Fibroblast of gingiva (primary cell): Measurements from ENCODE around the gene SLC12A2.

Experiments used
- DNase-seq: peaks from one replicate; pipeline ENCODE4 v3.0.0-alpha.2; 2011; ENCODE audit warnings: low read depth

The SLC12A2 gene

DNA sequence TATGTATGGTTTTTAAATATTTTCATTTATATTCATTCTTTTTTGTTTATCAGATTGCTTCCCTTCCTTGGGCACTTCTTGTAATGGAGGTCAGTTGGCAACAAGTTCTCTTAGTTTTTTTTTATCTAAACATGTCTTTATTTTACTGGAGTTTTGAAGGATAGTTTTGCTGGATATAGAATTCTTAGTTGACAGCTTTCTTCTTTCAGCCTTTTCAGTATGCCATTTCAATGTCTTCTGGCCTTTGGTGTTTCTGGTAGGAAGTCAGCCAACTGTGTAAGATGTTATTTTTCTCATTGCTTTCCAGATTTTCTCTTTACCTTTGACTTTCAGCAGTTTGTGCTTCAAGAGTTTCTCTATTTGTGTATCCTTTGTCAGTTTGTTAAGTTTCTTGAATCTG is 14.2 kb downstream of the SLC12A2 start:
- DNase-seq, result no peak

DNA sequence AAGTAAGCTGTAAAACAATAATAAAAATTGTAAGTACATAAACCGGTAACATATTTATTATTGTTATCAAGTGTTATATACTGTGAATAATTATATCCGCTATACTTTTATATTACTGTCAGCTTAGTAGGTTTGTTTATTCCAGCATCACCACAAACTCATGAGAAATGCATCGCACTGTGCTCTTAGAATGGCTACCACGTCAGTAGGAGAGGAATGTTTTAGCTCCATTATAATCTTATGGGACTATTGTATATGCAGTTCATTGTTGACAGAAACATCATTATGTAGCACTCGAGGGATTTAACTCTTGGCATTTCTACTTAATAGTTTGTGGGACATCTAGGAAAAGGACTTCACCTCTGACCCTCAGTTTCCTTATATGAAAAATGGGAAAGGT is 16.4 kb downstream of the SLC12A2 start:
- no peak for DNase-seq

DNA sequence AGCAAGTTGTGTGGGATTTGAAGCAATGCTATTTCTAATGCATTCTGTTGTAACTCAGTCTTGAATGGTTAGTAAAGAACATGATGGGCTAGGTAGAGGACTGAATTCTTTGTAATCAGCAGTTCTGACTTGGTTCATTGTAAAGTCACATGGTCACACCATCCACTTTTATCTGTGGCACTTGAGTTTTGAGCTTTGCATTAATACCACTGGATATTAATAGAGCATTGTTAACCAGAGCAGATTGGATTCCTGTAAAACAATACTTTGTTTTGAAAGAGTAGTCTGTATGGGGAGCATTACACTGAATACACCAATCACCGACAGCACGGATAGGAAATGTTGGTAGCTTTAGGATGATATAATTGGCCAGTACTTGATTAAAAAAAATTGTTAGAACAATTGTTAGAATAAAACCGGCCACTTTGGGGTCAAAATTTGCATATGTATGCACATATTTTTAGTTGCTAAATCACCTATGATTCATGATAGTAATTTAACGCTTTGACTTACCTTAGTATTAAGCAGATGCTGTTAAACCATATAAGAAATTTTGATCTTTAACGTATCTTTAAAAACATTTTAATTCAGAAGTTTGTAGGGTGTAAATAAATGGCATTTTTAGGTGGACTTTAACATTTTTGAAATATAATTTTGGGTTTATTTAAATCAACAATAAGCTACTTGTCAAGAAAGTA is 17.4 kb downstream of the SLC12A2 start:
- no peak for DNase-seq

DNA sequence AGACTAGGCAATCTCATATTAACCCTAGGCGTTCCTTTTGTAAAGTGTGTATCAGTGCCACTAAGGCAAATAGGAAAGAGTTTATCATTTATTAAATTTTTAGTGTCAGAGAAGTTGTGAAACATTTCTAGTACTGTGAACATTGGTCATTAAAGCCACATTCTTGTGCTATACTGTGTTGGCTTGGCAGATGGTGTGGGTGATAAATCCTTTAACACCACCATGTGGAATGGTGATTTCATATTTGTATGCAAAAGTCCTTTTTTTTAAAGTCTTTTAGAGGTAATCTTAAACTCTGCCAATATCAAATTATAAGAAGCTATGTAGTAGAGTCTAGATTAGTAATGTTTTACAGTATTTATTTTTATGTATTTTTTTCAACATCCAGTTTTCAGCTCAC is 18.1 kb downstream of the SLC12A2 start:
- DNase-seq, result no peak

DNA sequence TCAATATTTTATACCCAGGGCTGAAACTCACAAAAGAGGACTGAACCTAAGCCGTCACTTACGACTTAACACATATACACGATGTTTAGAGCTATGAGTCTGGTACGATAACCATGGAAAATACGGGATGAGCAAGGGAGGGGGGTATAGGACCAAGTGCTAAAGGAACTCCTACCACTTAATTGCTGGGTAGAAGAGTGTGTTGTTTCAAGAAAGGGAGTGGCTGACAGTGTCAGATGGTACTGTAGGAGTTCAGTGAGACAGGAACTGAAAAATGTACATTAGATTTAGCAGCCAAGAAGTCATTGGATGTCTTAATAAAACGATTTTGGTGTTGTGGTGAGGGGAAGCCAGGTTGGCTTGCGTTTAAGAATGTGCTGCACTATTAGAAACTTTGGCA is 21.6 kb downstream of the SLC12A2 start:
- no peak for DNase-seq

DNA sequence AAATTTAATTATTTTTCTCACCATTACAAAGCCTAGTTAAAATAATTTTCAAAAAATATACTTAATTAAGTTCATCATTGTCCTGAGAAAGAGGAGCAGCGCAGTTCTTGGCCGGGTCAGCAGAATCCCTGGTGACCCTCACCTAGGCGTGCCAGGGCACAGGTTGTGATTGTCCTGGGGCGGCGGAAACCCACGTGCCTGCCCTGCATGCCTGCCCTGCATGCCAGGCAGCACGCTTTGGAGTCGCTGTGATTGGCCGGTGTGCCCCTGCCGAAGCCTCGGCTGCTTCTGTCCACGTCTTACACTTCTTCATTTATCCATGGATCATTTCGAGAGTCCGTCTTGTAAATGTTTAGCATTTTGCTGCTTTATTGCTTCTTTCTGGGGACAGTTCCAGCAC is 25.6 kb downstream of the SLC12A2 start:
- DNase-seq, result no peak

DNA sequence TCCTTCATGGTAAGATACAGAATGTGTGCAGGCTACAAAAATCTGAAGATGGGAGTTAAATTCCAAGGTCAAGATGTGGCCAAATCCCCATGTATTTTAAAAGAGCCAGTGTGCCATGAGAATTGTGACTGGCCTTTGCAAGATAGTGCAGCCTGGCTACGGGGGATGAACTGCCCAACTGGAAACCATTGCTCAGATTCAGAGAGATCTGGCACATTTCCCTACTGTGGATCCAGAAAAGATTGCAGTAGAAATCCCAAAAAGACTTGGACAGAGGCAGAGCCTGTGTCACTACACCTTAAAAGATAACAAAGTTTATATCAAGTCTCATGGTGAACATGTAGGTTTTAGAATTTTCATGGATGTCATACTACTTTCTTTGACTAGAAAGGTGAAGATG is 26.2 kb downstream of the SLC12A2 start:
- no peak for DNase-seq

DNA sequence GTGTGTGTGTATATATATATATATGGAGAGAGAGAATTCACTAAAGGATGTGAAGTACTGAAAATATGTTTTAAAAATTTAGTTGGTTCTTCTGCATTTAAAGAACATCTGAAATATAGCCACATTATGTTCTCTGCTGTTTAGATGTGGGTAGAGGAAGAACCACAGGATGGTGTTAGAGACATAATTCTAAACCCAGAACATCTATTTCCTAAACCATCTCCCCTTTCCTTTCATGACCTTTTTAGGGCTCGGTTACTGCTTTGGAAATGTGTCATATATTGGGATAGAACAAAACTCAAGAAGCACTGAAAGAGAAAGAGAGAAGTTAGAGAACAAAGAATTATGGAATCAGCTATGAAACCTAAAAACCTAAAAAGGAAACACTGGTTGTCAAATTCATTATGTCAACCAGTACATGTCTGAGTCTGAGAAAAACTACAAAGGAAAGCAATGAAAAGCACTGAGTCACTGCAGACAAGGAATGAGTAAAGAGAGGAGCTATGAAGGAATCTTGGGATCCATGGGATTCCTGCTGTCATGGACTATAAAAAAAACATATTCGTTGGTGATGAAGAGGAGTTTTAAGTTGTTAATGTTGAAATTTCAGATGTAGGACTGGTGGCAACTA is 28.4 kb downstream of the SLC12A2 start:
- no peak for DNase-seq

DNA sequence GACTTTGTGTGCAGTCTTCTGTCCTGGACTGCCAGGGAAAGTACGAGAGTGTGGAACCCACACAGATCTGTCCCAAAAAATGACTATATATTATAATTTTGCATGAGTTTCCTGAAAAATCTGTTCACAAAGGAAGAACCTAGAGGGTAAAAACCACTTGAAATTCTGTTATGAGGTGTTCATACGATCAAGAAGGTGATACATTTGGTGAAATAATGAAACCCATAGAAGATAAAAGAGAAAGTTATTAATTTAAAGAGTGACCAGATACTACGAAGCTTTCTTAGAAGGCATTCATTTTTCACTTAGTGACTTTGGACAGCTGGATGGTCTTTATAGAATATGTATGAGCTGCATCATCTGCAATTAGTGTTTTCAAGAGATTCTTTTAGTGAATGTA is 32.9 kb downstream of the SLC12A2 start:
- no peak for DNase-seq

DNA sequence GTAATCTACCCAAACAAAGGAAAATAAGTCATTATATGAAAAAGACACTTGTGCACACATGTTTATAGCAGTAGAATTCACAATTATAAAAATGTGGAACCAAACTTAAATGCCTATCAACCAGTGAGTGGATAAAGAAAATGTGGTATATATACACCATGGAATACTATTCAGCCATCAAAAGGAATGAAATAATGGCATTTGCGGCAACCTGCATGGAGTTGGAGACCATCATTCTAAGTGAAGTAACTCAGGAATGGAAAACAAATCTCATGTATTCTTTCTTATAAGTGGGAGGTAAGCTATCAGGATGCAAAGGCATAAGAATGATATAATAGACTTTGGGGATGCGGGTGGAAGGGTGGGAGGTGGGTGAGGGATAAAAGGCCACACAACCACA is 34.6 kb downstream of the SLC12A2 start:
- no peak for DNase-seq

DNA sequence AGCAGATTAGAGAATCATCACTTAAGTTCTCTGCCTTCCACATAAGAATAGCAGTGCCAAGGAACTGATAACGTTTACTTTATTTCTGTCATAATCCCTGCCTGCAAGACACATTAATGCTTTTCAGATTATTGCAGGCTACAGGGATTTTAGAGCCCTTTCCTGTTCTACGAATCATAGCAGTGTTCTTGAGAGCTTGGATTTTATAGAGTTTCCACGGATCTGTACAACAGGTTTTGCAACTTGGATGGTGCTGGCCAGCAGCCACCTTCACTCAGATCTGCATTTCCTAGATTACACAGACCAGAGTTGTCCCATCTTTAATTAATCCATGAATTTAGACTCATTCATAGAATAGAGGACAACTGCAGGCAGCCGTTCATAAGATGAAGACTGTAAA is 38.1 kb downstream of the SLC12A2 start:
- no peak for DNase-seq

DNA sequence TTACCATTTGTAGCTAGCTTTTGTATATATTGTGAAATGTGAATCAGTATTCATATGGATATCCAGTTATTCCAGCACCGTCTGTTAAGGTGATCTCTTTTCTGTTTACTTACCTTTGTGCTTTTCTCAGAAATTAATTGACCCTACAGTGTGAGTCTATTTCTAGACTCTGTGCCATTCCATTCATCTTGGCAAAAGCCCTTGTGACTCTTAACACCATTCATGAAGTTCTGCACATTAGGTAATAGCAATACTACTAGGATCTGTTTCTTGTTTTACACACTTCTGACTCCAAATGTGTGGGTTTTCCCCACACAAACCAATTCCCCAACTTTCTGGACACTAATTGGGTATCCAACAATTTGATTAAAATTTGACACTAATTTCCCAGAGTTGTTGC is 40.4 kb downstream of the SLC12A2 start:
- no peak for DNase-seq

DNA sequence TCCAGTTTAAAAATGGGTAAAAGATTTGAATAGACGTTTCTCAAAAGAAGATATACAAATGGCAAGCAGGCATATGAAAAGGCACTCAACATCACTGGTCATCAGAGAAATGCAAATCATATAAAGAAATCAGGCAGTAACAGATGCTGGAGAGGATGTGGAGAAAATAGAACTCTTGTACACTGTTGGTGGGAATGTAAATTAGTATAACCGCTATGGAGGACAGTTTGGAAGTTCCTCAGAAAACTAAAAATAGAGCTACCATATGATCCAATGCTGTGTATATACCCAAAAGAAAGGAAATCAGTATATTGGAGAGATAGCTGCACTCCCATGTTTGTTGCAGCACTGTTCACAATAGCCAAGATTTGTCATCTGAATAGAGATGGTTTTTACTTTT is 42.7 kb downstream of the SLC12A2 start:
- no peak for DNase-seq

DNA sequence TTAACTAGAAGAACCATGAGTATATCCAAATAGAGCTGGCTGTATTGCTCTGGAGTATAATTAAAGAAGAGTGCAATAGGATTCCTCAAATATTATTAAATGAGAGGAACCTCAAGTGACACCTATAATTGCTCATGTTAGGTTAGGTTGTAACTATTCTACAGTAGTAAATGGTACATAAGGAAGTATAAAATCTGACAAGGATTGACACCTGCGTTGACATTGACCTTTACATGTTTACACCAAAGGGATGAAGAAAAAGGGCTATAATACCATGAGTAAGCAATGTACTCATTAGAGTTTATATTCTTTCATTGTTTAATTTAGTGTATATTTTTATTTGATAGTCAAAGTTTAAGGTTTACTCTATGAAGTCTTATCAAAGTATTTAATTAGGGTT is 48.9 kb downstream of the SLC12A2 start:
- no peak for DNase-seq

DNA sequence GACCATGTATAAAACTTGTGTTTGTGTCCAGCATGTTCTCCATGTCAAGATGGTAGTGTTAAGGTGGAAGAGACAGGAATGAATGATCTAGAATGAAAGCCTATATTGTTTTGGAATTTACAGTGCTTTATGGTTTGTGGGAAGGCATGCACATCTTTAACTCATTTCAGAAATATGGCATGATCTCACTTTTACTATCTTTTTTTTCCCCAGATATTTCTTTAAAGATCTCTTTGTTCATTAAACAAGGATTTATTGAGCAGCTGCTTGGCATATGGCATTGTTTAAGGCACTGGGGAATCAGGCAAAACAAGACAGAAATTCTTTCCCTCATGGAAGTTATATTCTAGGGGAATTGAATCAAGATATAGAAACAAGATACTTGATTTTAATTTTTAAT is 51.7 kb downstream of the SLC12A2 start:
- peak; percentile 4 for DNase-seq

DNA sequence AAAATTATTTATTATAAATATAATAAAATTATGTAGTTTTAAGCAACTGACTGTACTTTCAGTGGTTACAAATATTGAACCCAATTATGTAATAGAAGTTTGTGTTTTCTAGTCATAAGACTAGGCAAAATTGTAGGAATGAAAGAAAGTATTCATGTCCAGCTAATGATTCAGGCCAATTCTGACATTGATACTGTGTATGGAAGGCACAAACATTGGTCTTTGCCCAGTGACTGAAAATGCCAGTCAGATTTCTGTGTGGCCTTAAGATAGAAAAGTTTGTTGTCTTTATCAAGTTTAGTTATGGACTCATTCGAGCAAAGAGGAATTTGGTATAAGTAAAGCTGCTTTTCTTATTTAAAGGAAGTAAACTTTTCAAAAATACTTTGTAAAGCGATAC is 60.3 kb downstream of the SLC12A2 start:
- no peak for DNase-seq

DNA sequence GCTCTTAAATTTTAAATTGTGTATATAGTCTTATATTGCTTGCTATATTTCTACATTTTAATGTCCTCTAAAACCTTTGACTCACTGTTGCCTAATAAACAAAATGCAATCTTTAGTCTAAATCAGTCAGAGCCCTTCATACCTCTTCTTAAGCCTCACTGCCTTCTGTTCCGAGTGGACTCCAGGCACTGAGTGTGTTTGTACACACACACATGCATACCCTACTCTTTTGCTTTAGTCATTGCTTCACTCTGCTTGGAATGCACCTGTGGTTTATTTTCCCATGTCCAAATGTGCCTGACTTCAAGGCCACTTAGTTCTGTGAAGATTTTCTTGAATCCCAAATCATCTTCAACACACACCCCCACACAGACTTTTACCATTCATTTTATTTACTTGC is 60.9 kb downstream of the SLC12A2 start:
- DNase-seq, result no peak

DNA sequence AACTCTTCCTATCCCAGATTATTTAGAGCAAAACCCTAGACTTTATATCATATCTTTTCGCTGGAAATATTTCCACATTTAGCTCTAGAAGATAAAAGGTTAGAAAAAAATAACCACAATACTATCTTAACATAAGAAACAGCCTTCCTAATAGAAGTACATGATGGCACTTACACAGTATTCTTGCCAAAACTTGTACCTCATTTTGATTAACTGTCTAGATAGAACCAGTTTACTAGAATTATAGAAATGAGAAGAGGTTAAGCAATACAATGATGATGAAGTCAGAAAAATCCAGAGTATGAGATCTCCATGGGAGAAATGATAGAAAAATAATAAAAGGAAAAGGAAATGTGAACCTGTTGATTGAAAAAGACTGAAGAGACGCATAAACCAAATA is 63.1 kb downstream of the SLC12A2 start:
- DNase-seq, result no peak

DNA sequence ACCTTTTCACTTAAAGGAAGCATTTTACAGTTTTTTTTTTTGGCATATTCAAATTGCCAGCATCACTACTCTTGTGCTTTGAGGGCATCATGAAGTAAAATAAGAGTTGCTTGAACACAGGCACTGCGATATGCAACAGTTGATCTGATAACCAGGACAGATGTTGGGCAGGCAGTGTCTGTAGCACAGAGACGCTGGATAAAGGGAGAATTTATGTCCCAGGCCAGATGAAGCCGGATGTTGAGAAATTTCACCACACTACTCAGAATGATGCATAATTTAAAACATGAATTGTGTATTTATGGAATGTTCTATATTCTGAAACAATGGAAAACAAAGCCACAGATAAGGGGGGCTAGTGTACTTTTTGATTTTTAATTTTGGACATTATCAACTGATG is 71.4 kb downstream of the SLC12A2 start:
- DNase-seq, result peak; percentile 59

DNA sequence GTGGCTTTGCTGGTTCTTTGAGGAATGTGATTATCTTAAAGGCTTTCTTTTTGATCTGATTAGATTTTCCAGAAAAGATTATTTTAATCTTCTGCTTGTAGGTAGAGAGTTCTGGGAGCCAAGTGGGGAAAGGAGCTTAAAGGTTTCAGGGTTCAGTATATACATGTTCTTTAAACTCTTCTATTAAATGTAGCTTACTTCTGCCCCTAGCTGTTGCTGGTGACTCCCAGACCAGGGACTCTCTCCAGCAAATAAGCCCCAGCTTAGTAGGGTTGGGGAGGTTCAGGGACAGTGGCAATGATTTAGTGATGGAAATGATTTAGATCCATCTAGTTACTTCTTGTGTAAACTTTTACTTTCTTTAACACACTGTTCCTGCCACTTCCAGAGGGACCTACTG is 72.2 kb downstream of the SLC12A2 start:
- DNase-seq, result no peak

DNA sequence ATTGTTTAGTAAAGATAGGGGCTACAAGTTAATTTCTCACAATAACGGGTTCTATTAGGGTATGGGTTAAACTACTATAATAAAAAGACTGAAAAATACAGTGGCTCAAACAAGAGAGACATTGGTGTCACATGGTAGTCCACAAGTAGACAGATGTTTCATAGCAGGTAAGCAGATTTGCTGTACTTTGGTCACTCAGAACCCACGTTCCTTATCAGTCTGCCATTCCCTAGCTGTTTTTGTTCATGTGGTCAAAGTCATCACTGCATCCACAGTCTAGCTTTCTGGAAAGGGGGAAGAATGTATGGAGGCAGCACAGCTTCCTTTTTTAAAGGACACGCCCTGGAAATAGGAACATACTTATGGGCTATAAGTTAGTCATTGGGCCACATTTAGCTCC is 73.0 kb downstream of the SLC12A2 start:
- DNase-seq, result no peak

DNA sequence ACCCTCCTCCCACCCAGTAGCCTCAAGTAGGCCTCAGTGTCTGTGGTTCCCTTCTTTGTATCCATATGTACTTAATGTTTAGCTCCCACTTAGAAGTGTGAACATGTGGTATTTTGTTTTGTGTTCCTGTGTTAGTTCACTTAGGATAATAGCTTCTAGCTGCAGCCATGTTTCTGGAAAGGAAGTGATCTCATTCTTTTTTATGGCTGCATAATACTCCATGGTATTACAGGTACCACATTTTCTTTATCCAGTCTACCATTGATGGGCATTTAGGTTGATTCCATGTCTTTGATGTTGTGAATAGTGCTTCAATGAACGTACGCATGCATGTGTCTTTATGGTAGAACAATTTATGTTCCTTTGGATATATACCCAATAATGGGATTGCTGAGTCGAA is 74.8 kb downstream of the SLC12A2 start:
- DNase-seq, result no peak

DNA sequence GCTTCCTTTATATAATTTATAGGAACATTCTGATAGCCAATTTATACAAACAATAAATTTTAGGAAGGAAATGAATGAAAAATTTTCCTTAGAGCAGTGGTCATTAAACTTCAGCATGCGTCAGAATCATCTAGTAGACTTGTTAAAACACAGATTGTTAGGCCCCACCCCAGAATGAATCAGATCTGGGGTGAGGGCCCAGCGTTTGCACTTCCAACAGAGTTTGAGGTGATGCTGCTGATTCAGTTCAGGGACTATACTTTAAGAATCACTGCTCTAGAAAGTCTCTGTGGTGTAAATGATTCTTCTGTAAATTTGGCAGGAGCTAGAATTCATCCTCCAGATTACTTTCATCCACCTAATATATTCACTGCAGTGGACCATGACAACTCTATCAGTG is 80.4 kb downstream of the SLC12A2 start:
- no peak for DNase-seq

DNA sequence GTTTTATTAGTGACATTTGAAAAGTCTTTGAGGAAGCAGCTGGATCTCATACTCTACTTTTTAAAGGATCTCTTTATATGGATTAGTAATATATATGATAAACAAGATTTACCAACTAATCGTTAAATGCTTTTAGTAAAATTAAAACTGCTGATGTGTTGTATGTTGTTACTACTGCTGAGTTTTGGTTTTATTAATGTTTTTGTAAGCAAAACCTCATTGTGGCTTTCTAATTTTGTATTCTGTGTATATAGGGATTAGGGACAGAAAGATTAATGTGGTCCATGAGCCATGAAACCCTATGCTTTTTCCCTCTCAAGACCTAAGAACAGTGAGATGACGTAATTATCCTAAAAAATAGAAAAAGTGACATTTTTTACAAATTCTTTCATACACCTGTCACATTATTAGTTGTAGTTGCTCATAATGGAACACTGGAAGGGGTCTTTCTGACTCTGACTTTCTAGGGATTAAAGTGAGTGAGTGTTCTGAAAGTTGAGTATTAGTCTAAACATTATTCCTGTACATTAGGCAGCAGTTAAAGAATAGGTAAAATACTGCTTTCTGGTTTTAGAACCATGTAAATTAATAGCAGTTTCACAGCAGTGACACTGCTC is 85.9 kb downstream of the SLC12A2 start:
- no peak for DNase-seq
